Calu3 (cell line): Measurements from ENCODE around the gene ITLN2. TPM values are rescaled to one million over a fixed set of nuclear protein-coding genes. Genes with fewer than 3 reads are reported as not detected.
"Not testable (repeated sequence)": the region's sequence is repeated elsewhere in the genome, so short reads cannot be mapped to it uniquely, and the experiment has no call there.

Source experiments
- BruUV-seq: library from RNA; stranded (reverse); fragments of 400-500 nt; replicated peaks from 2 replicates; lab custom pipeline; 2021; lab: Mats Ljungman, UMichigan
- CTCF ChIA-PET: fragments of 300-600 bp; sonication (Branson Sonifier 250); formaldehyde crosslinking; loops from one replicate; lab custom pipeline; 2022; ENCODE audit warnings: antibody characterized with exemption; lab: Charles Lee
- DNase-seq: peaks from one replicate; pipeline ENCODE4 v3.0.0; 2022
- H3K27ac Mint-ChIP-seq: one replicate; pipeline ENCODE4 v1.8.0; 2022; ENCODE audit warnings: mixed read lengths; ENCODE audit not compliant: unreplicated experiment
- H3K27me3 Mint-ChIP-seq: one replicate; pipeline ENCODE4 v1.8.0; 2022; ENCODE audit warnings: mixed read lengths; ENCODE audit not compliant: unreplicated experiment
- H3K36me3 Mint-ChIP-seq: one replicate; pipeline ENCODE4 v1.8.0; 2022; ENCODE audit warnings: mild to moderate bottlenecking, moderate library complexity, mixed read lengths; ENCODE audit not compliant: insufficient read depth, unreplicated experiment
- H3K4me1 Mint-ChIP-seq: one replicate; pipeline ENCODE4 v1.8.0; 2022; ENCODE audit warnings: mild to moderate bottlenecking, low read depth, mixed read lengths; ENCODE audit not compliant: unreplicated experiment
- H3K4me3 Mint-ChIP-seq: one replicate; pipeline ENCODE4 v1.8.0; 2022; ENCODE audit warnings: mild to moderate bottlenecking, low read depth, moderate library complexity, mixed read lengths; ENCODE audit not compliant: unreplicated experiment
- H3K9me3 Mint-ChIP-seq: one replicate; pipeline ENCODE4 v1.8.0; 2022; ENCODE audit warnings: low read depth, mixed read lengths; ENCODE audit not compliant: unreplicated experiment
- intact Hi-C: fragments of 100-400 bp; cut with micrococcal nuclease; formaldehyde crosslinking; loops from one replicate; pipeline ENCODE4 v1.10.0; 2022; ENCODE audit not compliant: unreplicated experiment
- total RNA-seq: library from RNA; stranded (reverse); gene quantifications from 2 replicates; pipeline ENCODE4 v1.2.3, GENCODE V29; 2022
- TF ChIP-seq, protein P1 (sequence below): fragments of 200-600 bp; IDR thresholded peaks from one replicate; pipeline ENCODE4 v1.8.0; 2022; ENCODE audit warnings: antibody characterized with exemption; ENCODE audit not compliant: unreplicated experiment

Gene ITLN2
- total RNA-seq, 1 experiment from 2014 or later, result not detected

DNA sequence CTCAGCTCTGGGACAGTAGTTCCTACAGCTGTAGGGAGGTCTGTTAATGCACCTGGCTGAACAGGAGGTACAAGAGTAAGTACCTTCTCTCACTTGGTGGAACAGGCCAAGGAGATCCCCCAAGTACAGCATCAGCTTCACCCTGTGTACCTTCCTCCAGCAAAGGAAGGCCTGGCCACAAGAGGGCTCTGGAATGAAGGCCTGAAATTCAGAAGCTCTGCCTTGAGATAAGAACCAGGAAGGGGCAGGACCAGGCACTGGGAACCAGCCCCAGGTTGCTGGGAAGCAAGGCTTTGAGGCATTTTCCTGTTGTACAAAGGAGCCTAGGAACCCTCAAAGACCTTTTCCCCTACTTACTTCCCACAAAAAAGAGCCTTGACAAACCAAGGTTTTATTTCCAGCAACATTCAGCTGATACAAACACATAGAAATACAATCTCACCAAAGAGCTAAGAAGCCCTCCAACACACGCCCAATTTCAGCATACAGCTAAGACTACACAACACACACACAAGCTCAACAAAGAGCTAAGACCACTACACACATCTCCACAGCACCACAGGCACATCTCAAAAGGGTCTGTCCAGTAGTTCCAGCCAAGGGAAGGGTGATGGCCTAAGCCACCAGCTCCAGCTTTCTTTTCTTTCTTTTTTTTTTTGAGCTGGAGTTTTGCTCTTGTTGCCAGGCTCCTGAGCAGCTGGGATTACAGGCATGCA is 42.9 kb upstream of the ITLN2 start:
- peak; percentile 80 for DNase-seq
- H3K27ac Mint-ChIP-seq, result peak overlapping the region; percentile 71
- intact Hi-C loops, result no loop called here
- TF ChIP-seq, protein P1, sequence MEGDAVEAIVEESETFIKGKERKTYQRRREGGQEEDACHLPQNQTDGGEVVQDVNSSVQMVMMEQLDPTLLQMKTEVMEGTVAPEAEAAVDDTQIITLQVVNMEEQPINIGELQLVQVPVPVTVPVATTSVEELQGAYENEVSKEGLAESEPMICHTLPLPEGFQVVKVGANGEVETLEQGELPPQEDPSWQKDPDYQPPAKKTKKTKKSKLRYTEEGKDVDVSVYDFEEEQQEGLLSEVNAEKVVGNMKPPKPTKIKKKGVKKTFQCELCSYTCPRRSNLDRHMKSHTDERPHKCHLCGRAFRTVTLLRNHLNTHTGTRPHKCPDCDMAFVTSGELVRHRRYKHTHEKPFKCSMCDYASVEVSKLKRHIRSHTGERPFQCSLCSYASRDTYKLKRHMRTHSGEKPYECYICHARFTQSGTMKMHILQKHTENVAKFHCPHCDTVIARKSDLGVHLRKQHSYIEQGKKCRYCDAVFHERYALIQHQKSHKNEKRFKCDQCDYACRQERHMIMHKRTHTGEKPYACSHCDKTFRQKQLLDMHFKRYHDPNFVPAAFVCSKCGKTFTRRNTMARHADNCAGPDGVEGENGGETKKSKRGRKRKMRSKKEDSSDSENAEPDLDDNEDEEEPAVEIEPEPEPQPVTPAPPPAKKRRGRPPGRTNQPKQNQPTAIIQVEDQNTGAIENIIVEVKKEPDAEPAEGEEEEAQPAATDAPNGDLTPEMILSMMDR, result peak; percentile 68
- no peaks in the 10 kb centered on the region for H3K9me3 Mint-ChIP-seq
- H3K27me3 Mint-ChIP-seq, result no peaks in the 10 kb centered on the region
- H3K4me3 Mint-ChIP-seq, result peak overlapping the region; percentile 2
- H3K4me1 Mint-ChIP-seq, result peaks cover 56% of the 10 kb centered on the region
- H3K36me3 Mint-ChIP-seq, result peaks cover 83% of the 10 kb centered on the region
- CTCF ChIA-PET, result interaction anchor here (0.6 to 2.2 kb wide), 16 partner anchors 10 to 135 kb away, joined by 3 to 35 read pairs (median 5); partner anchors contain the start of genes DEDD, F11R, KLHDC9 and TSTD1
- BruUV-seq, result no TSS peak

DNA sequence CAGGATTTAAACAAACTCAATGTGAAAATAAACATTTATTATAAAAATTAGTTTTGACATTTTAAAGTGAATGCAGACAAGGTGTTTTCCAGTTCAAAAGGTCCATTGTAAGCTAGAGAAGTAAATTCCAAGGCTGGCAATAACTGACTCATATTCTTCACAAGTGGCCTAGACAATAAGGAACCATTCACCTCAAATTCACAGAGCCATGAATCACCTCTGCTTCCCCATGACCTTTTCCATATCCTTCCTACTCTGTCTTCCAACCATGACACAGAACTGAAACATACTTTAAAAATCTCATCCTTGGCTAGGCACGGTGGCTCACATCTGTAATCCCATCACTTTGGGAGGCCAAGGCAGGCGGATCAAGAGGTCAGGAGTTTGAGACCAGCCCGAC is 41.6 kb upstream of the ITLN2 start:
- intact Hi-C loops, result no loop called here
- no peak for DNase-seq
- CTCF ChIA-PET, result interaction anchor here (1.1 to 1.6 kb wide), 3 partner anchors 17 to 25 kb away, joined by 3 to 9 read pairs (median 6); partner anchors contain the start of gene F11R
- TF ChIP-seq, protein P1, result no peak
- Mint-ChIP-seq H3K27me3 (no peaks in the 10 kb centered on the region), H3K9me3 (no peaks in the 10 kb centered on the region), H3K27ac (peak overlapping the region; percentile 82), H3K36me3 (peaks cover 80% of the 10 kb centered on the region), H3K4me3 (no peak overlapping the region), H3K4me1 (peaks cover 56% of the 10 kb centered on the region)
- no TSS peak for BruUV-seq

DNA sequence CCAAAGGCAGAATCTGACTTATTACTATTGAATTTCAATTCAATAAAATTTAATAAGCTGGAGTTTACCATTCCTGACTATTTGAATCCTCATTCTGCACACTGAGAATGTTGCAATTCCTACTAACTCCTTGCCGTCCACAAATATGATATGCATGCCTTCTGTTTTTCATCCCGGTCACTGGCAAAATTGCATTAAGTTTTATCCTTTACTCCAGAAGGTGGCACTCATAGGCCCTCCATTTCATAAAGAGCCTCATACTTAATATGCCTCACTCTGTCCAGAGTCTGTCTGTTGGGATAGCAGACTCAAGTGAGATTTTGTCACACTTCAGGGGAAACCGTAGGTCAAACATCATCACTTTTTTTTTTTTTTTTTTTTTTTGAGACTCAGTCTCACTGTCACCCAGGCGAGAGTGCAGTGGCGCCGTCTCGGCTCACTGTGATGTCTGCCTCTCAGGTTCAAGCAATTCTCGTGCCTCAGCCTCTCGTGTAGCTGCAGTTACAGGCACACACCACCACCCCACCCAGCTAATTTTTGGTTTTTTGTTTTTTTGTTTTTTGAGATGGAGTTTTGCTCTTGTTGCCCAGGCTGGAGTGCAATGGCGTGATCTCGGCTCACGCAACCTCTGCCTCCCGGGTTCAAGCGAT is 39.1 kb upstream of the ITLN2 start:
- peaks cover 65% of the 10 kb centered on the region for H3K4me1 Mint-ChIP-seq
- intact Hi-C loops, result loop anchor here (2.0 to 5.0 kb wide), 2 partner anchors 49 to 103 kb away; no protein-coding TSS in a partner anchor
- TF ChIP-seq, protein P1, result peak; percentile 12
- no peak overlapping the region for H3K4me3 Mint-ChIP-seq
- no peak for DNase-seq
- H3K9me3 Mint-ChIP-seq, result no peaks in the 10 kb centered on the region
- no peaks in the 10 kb centered on the region for H3K27me3 Mint-ChIP-seq
- CTCF ChIA-PET, result interaction anchor here (0.8 to 1.1 kb wide), 2 partner anchors 45 to 78 kb away, joined by 4 to 7 read pairs; partner anchors contain the start of gene TSTD1
- peak overlapping the region; percentile 45 for H3K27ac Mint-ChIP-seq
- peaks cover 73% of the 10 kb centered on the region for H3K36me3 Mint-ChIP-seq
- no TSS peak for BruUV-seq

DNA sequence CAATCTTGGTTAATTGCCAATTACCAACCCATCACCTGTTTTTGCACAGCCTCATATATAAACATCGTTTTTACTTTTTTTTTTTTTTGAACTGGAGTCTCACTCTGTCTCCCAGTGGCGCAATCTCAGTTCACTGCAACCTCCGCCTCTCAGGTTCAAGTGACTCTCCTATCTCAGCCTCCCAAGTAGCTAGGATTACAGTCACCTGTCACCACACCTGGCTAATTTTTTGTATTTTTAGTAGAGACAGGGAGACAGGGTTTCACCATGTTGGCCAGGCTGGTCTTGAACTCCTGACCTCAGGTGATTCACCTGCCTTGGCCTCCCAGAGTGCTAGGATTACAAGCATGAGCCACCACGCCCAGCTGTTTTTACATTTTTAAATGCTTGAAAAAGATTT is 37.4 kb upstream of the ITLN2 start:
- H3K9me3 Mint-ChIP-seq, H3K4me3 Mint-ChIP-seq, H3K27me3 Mint-ChIP-seq, DNase-seq, H3K27ac Mint-ChIP-seq, BruUV-seq: not testable (repeated sequence)
- Mint-ChIP-seq H3K36me3 (peaks cover 60% of the 10 kb centered on the region), H3K4me1 (peaks cover 49% of the 10 kb centered on the region)
- intact Hi-C loops, result loop anchor here (2.0 to 5.0 kb wide), 2 partner anchors 50 to 105 kb away; no protein-coding TSS in a partner anchor
- CTCF ChIA-PET, result interaction anchor here (0.7 to 2.0 kb wide), 3 partner anchors 9 to 763 kb away, joined by 3 to 7 read pairs (median 5); partner anchors contain the start of gene F11R
